ENCODE data around the gene RNF223.
"Not testable (repeated sequence)": the region's sequence is repeated elsewhere in the genome, so short reads cannot be mapped to it uniquely, and the experiment has no call there.

Gene RNF223

DNA sequence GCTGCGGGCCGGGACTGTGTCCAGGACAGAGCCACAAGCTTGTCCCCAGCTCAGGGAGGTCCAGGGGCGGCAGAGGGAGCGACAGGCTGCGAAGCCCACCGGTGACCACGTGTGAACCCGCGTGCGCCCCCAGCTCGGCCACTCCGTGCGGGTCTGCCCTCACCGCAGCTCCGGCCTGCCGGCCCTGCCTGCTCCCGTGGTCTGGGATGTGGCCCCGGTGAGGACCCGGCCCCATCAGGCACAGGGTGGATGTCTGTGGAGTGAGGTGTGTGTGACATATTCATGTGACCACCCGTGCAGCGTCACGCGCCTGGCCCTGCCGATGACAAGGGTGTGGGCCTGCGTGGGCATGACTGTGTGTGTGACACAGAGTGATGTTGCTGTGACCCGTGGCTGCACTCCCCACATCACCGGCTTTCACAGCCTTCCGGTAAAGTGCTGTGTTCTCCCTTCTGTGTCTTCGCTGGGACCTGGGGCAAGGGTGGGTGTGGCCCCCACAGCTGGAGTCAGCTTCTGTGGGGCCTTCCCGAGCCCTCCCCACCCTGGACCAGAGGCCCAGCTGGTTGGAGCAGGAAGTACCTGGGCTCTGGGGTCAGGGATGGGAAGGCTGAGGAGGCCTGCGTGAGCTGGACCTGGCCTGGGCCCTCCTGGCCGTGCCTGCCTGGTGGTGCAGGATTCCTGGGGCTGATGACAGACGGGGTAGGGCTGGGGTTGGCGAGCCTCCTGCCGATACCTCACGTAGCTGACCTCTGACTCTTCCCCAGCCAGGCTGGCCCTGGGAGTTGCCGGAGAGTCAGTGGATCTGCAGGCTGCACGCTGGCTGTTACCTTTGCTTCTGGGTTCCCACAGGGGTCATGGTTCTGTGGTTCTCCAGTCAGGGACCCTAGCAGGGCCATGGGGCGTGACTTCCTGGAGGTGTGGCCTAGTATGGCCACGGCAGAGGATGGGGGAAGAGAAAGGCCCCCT, 4.1 kb downstream of the RNF223 start:
- no peak for DNase-seq

DNA sequence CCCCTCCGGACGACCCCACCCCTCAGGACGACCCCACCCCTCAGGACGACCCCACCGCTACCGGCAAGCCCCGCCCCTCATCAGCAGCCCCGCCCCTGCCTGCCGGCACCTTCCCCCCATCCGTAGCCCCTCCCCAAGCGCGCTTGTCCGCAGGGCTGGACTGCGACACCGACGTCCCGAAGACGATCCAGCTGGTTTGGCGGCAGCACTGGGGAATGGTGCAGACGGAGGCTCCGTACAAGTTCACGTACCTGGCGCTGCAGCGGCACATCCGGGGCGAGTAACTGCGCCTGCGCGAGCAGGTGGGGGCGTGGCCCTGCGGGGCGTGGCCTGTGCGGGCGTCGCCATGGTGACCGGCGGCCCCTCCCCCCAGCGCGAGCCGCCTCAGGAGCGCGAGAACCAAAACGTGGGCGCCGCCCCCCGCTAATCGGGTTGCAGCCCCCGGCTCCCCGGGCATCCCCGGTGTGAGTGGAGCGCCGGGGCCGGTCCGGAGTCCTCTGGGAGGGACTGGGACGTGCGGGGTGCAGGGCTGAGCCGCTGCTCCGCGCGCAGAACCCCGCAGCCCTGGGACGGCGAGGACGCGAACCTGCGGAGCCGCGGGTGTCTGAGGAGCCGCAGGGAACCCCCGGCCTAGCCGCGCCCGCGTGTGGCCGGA, 4.9 kb downstream of the RNF223 start:
- DNase-seq, result peak; percentile 78

DNA sequence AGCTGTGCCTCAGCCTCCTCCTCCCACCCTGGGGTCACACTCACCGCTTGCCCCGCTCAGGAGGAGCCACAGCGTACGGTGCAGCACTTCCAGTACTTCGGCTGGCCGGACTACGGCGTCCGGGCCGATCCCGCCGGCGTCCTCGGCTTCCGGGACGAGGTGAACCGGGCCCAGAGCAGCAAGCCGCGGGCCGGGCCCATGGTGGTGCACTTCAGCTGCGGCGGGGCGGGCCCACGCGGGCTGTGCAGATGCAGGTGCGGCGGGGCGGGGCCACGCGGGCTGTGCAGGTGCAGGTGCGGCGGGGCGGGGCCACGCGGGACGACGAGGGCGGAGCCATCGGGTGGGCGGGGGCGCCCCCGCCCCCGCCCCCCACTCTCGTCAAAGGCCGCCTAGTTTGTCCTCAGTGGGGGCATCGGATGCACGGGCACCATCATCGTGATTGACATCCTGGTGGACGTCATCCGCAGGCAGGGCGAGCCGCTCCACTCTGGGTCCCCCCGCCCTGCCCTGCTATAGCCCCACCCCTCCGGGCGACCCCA, 5.5 kb downstream of the RNF223 start:
- DNase-seq, result no peak

DNA sequence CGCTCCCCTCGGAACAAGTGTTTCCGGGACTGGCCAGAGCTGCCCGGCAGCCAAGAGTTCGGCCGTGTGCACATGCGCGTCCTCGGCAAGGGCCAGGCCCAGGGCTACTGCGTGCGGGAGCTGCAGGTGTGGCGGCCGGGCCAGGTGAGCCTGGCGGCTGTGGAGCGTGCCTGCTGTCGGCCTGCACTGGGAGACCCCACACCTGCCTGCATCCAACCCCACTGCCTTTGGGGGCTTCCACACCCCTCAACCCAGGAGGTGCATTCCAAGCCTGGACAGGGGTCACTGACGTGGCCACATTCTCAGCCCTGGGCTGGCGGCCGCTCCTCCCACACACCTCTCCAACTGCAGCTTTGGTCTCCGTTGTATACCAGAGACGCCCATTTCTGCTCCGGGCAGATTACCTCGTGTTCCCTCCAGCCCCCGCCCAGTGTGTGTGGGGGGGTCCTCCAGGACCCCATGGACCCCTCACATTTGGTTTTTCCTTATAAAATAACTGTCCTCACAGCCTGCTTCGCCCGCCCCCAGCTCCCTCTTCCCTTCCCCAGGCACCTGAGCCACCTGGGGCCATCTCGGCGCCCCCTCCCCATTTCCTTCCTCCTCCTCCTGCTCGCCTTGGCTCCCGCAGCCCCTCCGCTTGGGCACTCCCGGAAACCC, 6.1 kb downstream of the RNF223 start:
- no peak for DNase-seq

DNA sequence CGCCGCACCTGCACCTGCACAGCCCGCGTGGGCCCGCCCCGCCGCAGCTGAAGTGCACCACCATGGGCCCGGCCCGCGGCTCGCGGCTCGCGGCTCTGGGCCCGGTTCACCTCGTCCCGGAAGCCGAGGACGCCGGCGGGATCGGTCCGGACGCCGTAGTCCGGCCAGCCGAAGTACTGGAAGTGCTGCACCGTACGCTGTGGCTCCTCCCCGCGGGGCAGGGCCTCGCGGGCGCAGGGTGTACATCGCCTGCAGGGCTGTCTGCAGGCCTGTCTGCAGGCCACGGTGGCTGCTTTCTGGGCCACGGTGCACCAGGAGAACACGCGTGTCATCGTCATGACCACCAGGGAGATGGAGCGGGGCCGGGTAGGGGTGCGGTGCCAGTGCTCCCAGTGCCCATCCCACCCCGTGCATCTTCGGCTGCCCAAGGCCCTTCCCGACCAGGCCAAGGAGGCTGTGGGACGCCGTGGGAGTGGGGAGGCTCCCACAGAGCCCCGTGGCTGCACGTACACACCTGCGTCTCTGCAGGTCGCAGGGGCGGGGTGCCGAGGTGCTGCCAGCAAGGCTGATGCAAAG, 6.7 kb downstream of the RNF223 start:
- no peak for DNase-seq

DNA sequence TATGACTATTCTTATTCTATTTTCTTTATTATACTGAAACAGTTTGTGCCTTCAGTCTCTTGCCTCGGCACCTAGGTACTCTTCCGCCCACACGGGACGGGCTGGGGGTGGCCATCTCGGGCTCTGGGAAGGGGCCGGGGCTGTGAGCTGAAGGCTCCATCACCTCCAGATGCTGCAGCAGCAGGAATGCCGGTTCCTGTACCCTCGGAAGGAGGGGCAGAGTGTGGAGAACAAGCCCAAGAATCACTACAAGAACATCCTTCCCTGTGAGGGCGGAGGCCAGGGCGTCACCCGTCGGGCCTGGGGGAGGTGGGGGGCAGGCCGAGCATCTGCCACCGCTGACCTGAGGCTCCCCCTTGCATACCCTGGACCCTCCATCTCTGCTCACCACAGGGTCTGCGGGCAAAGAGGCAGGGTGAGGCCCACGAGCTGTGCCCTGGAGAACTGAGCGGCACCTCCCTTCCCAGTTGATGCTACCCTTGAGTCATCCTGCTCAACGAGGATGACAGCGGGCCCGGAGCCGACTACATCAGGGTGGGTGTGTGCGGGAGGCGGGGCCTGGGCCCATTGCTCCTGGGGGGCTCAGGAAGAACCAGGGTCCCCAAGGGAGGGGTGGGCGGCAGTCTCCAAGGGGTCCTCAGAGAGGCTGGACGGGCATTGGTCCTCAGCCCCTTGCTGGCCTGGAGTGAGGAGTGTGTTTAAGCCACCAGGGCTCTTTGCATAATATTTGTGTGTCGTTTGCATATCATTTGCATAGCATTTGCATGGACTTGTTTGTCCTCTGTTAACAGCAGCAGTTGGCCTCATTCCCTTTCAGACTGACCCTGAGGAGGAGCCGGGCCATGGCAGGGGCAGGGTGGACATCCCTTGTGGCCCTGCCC, 7.5 kb downstream of the RNF223 start:
- no peak for DNase-seq

DNA sequence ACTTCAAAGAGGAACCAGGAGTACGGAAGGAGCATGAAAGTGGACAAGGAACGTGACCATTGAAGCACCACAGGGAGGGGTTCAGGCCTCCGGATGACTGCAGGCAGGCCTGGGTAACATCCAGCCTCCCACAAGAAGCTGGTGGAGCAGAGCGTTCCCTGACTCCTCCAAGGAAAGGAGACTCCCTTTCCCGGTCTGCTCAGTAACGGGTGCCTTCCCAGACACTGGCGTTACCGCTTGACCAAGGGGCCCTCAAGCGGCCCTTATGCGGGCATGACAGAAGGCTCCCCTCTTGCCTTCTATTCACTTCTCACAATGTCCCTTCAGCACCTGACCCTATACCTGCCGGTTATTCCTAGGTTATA, 8.2 kb downstream of the RNF223 start:
- not testable (repeated sequence) for DNase-seq

DNA sequence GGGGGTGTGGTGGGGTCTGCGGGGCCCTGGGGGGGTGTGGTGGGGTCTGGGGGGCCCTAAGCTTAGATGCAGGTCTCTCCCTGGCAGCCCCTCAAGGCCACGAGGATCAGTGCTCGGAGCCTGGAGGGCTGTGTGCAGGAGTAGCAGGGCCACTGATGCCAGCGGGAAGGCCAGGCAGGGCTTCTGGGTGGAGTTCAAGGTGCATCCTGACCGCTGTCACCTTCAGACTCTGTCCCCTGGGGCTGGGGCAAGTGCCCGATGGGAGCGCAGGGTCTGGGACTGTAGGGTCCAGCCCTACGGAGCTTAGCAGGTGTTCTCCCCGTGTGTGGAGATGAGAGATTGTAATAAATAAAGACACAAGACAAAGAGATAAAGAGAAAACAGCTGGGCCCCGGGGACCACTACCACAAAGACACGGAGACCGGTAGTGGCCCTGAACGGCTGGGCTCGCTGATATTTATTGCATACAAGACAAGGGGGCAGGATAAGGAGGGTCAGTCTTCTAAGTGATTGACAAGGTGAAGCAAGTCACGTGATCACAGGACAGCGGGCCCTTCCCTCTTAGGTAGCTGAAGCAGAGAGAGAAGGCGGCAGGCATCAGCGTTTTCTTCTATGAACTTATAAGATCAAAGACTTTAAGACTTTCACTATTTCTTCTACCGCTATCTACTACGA, 8.7 kb downstream of the RNF223 start:
- DNase-seq, result no peak

DNA sequence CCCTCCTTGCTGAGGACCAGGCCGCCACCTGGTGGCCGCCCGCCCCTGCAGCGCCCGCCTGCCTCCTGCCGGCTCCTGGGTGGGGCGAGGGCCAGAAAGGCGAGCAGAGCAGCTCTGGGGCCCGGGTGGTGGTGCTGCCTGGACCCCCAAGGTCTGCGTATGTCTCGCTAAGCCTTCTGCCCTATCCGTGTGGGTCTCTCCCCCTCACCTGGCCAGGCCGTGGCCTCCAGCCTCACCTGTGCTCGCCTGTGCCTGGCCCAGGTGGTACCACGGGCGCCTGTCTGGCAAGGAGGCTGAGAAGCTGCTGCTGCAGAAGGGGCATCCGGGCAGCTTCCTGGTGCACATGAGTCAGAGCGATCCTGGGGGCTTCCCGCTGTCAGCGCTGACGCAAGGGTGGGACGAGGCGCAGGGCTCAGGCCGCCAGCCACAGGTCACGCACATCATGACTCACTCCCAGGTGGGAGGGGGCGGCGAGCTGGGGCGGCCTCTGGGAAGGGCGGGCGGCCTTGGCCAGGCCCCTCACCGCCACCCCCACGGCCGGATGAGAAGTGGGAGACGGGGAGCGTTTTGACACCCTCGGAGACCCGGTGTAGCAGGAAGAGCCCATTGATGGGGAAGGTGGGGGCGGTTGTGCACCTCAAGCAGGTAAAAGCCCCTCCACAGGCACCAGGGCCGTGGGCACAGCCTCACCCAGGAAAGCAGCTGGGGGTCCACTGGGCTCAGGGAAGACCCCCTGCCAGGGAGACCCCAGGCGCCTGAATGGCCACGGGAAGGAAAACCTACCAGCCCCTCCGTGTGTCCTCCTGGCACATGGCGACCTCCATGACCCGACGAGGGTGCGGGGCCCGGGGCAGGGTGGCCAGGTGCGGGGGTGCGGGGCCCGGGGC, 9.9 kb downstream of the RNF223 start:
- peak; percentile 85 for DNase-seq

DNA sequence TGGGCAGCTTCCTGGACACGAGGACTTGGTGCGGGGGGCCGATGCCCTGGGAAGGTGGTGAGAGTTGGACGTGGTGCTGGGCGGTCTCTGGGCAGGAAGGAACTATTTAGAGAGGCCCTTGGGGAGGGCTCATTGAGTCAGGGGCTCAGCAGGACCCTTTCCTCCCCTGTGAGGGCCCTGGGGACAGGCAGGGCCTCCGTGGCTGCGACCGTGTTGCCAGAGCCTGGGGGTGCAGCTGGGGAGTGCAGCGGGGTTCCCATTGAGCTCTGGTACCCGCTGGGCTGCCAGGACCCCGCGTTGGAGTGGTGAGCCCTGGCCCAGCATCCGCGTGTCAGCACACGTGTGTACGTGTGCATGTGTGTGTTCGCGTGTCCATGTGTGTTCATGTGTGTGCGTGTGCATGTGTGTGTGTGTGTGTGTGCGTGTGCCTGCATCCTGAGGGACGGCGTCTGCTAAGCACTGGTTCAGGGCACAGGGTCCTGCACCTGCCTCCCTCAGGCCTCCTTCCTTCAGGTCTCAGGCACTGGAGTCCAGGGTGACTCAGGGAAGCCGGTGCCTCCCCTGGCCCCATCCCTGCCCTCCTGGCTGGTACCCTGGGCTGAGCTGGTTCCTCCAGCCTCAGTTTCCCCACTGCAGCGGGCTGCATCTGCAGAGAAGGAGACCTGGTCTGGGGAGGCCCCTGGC, 10.7 kb downstream of the RNF223 start:
- DNase-seq, result no peak

DNA sequence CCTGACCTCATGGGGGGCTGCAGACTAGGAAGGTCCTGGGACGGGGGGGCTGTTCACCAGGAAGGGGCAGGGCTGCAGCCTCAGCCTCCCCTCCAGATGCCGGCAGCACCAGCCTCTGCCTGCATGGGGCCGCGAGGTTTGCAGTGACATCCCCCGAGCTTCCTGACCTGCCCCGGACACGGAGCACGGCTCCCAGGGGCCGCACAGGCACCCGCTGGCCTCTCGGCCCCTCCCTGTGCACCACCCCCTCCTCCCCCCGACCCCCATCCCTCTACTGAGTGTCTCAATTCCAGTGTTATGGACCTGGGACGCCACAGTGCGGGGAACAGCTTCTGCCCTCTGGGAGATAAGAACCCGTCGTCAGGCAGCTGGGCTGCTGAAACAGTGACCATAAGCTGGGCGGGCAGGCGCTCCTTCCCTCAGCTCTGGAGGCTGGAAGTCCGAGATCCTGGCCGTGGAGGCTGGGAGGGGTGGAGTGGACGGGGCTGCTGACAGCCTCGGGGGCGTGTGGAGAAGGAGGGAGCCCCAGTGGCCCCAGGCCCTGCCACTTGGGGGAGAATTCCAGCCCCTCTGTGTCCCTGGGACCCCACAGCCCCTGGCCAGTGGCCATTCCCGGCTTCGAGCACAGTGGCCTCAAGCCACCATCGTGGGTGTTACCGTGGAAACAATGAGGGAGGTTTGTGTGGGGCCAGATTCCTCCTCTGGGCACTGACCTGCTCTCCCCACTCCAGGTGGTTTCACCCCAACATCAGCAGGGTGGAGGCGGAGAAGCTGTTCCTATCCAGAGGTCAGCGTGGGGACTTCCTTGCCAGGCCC, 11.6 kb downstream of the RNF223 start:
- no peak for DNase-seq

DNA sequence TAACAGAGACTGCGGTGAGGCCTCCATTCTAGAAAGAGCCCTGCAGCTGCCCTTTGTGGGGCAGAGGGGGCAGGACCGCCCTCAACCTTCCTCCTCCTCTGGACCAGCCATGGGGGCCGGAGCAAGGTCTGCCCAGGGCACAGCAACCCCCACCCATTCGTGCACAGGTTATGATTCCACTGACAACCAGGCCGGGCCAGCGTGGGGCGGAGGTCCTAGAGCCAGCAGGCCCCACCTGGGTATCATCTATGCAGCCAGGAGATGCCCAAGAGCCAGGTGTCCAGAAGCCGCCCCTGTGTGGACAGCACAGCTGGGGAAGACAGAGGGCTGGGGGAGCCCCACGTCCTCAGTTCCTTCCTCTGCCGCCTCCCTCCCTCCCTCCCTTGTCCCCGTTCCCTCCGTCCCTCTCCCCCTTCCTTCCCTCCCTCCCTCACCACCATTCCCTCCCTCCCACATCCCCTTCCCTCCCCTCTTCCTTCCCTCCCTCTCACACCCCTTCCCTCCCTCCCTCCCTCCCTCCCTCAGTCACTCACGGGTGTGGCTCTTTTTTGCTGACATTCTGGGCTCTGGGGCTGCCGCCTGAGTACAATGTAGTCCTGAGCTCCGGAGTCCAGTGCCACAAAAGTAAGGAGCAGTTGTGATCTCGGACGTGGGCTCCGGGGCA, 12.3 kb downstream of the RNF223 start:
- no peak for DNase-seq

DNA sequence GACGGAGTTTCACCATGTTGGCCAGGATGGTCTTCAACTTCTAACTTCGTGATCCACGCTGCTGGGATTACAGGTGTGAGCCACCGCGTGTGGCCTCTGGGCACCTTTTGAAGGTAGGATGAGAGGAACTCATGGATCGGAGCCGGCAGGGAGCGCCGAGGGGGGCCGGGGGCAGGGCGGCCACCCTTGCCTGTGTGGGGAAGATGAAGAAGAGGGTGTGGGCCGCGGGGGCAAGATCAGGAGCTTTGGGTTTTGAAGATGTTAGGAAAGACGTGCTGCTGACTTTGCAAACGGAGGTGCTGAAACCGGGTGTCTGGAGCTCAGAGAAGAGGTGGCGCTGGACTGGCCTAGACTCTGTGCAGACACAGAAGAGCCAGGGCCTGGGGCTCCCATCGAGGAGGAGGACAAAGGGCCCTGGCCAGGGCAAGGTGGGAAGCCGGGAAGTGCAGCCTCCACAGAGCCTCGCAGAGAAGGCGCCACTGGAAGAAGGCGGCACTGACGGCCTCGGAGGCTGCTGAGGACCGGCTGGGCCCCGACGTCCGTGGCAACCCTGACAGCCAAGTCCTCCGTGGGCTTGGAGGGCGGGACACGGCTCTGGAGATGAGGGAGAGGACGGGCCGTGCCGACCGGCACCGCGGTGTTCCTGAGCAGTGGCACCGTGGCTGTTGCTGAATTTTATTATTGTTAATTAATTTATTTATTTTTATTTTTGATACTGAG, 13.7 kb downstream of the RNF223 start:
- DNase-seq, result no peak

DNA sequence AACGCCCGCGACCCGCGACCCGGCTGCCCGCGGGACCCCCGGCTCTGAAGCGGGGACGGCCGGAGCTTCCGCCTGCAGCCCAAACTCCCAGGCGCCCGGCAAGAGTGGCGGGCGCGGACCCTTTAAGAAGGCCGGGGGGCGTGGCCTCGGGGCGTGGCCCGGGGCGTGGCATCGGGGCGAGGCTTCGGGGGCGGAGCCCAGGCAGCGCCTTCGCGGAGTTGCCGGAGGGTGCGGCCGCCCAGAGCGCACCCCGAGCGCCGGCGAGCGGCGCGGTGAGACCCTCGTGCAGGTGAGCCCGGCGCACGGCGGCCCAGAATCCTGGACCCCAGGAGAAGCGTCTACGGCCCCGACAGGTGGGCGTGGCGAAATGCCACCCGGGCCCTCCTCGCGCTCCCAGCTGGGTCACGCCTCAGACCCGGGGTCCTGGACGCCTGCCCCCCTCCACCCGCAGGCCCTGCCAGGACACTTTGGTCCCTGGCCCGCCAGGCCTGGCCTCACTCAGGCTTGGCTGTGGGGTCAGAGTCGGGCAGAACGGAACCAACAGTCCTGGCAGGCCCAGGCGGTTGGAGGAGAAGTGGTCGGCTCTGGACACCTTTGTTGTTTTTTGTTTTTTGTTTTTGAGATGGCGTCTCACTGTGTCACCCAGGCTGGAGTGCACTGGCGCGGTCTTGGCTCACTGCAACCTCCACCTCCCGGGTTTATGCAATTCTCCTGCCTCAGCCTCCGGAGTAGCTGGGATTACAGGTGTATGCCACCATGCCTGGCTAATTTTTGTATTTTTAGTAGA, 14.4 kb downstream of the RNF223 start:
- peak; percentile 77 for DNase-seq

DNA sequence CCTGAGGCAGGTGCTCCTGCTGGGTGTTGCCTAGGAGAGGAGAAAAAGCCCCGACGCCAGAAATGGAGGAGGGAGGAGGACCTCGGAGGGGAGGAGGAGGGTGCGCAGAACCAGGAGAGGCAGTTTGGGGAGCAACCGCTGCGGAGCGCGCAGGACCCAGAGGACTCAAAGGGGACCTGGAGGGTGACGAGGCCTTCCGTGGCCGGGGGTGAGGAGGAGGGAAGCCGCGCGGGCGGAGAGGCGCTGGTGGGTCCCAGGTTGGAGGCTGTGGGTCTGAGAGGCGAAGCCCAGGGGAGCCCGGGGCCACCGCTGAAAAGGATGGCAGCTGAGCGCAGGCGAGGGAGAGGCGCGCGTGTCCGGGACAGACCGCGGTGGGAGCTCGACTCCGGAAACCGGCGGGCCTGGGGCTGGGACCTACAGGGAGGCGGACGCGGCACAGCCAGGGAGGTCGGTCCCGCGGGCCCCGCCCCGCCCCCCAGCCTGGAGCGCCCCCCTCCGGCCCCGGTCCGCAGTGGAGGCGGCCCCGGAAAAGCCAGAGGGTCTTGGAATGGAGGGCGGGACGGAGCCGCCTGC, 15.1 kb downstream of the RNF223 start:
- peak; percentile 51 for DNase-seq
